Stimulated activated CD4-positive, alpha-beta T cell treated with anti-CD3 and anti-CD28 coated beads, Interleukin-15, amount 100 ng/mL, for 1 hour (primary cell): Measurements from ENCODE around the gene SLC38A2.
"Not testable (repeated sequence)": the region's sequence is repeated elsewhere in the genome, so short reads cannot be mapped to it uniquely, and the experiment has no call there.

Experiments used
- DNase-seq, 2 donors: peaks; one replicate each; pipeline ENCODE4 v3.0.0-alpha.2; 2020; ENCODE audit warnings: low read depth in 1 of 2, low spot score in 1 of 2

Gene SLC38A2

GRCh38 chr12:46372544-46373300 lies at the start of gene SLC38A2:
SLC38A2 (minus strand) TSS chr12:46372773; CDS start chr12:46371293, 1,480 bp downstream.
- peak; percentile 96 to 98 for DNase-seq

GRCh38 chr12:46419675-46420074 lies 47.1 kb upstream of the SLC38A2 start:
- DNase-seq, result no peak

- no peak for DNase-seq
These were observed 43.0 kb upstream of the SLC38A2 start for GRCh38 chr12:46415552-46415951.

- no peak for DNase-seq
These were observed 42.2 kb upstream of the SLC38A2 start for GRCh38 chr12:46414591-46415268.

- no peak for DNase-seq
These were observed 40.8 kb upstream of the SLC38A2 start for GRCh38 chr12:46413368-46413767.

GRCh38 chr12:46412857-46413256 lies 40.3 kb upstream of the SLC38A2 start:
- DNase-seq, result no peak

- no peak for DNase-seq
These were observed 37.9 kb upstream of the SLC38A2 start for GRCh38 chr12:46410495-46410894.

GRCh38 chr12:46409974-46410373 lies 37.4 kb upstream of the SLC38A2 start:
- no peak for DNase-seq

- DNase-seq, result no peak
These were observed 36.8 kb upstream of the SLC38A2 start for GRCh38 chr12:46409342-46409741.

- no peak for DNase-seq
These were observed 35.9 kb upstream of the SLC38A2 start for GRCh38 chr12:46408441-46408840.

GRCh38 chr12:46407361-46407760 lies 34.8 kb upstream of the SLC38A2 start:
- DNase-seq, result no peak

- DNase-seq, result no peak
These were observed 33.9 kb upstream of the SLC38A2 start for GRCh38 chr12:46406352-46407027.

GRCh38 chr12:46404733-46405132 lies 32.2 kb upstream of the SLC38A2 start:
- DNase-seq, result no peak

- DNase-seq, result no peak
These were observed 31.7 kb upstream of the SLC38A2 start for GRCh38 chr12:46404225-46404631.

- no peak for DNase-seq
These were observed 31.1 kb upstream of the SLC38A2 start for GRCh38 chr12:46403719-46404070.

- DNase-seq, result no peak
These were observed 30.6 kb upstream of the SLC38A2 start for GRCh38 chr12:46402941-46403718.

GRCh38 chr12:46402451-46402850 lies 29.9 kb upstream of the SLC38A2 start:
- no peak for DNase-seq

- no peak for DNase-seq
These were observed 29.1 kb upstream of the SLC38A2 start for GRCh38 chr12:46401662-46402061.

GRCh38 chr12:46400406-46400805 lies 27.8 kb upstream of the SLC38A2 start:
- DNase-seq, result no peak

GRCh38 chr12:46399461-46400248 lies 27.1 kb upstream of the SLC38A2 start:
- not testable (repeated sequence) for DNase-seq

- no peak for DNase-seq
These were observed 24.3 kb upstream of the SLC38A2 start for GRCh38 chr12:46396826-46397225.
